22Rv1 (cell line): ENCODE results near the gene IPO11.

Source experiments
- ZFX ChIP-seq: fragments of 450-650 bp; IDR thresholded peaks from 2 replicates; pipeline ENCODE4 v1.6.1; 2017; ENCODE audit warnings: antibody characterized with exemption, borderline replicate concordance
- TF ChIP-seq, protein P1 (sequence below): fragments of 450-650 bp; IDR thresholded peaks from 2 replicates; pipeline ENCODE4 v1.5.1; 2017; ENCODE audit warnings: mild to moderate bottlenecking

GRCh38 chr5:62424763-62425162, 12.2 kb downstream of the IPO11 start:
- TF ChIP-seq, protein P1, sequence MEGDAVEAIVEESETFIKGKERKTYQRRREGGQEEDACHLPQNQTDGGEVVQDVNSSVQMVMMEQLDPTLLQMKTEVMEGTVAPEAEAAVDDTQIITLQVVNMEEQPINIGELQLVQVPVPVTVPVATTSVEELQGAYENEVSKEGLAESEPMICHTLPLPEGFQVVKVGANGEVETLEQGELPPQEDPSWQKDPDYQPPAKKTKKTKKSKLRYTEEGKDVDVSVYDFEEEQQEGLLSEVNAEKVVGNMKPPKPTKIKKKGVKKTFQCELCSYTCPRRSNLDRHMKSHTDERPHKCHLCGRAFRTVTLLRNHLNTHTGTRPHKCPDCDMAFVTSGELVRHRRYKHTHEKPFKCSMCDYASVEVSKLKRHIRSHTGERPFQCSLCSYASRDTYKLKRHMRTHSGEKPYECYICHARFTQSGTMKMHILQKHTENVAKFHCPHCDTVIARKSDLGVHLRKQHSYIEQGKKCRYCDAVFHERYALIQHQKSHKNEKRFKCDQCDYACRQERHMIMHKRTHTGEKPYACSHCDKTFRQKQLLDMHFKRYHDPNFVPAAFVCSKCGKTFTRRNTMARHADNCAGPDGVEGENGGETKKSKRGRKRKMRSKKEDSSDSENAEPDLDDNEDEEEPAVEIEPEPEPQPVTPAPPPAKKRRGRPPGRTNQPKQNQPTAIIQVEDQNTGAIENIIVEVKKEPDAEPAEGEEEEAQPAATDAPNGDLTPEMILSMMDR = no peak
- no peak for TF ChIP-seq ZFX
